HEK293 (cell line): ENCODE measurements around the gene USHBP1.

Experiments used
- AEBP2 ChIP-seq: fragments of 450-650 bp; formaldehyde crosslinking; IDR thresholded peaks from 2 replicates; pipeline ENCODE4 v1.5.1; 2016; ENCODE audit warnings: missing biosample characterization, missing genetic modification characterization, borderline replicate concordance
- CTCF ChIP-seq: fragments of 450-650 bp; formaldehyde crosslinking; IDR thresholded peaks from 2 replicates; pipeline ENCODE4 v1.5.1; 2016; ENCODE audit warnings: missing biosample characterization, missing genetic modification characterization
- GFI1B ChIP-seq: fragments of 450-650 bp; formaldehyde crosslinking; IDR thresholded peaks from 2 replicates; pipeline ENCODE4 v1.5.1; 2016; ENCODE audit warnings: missing biosample characterization, missing genetic modification characterization
- HIC1 ChIP-seq: fragments of 450-650 bp; formaldehyde crosslinking; IDR thresholded peaks from 2 replicates; pipeline ENCODE4 v1.5.1; 2016; ENCODE audit warnings: missing biosample characterization, missing genetic modification characterization
- IKZF3 ChIP-seq: fragments of 450-650 bp; IDR thresholded peaks from 2 replicates; pipeline ENCODE4 v1.5.0; 2018; ENCODE audit warnings: missing biosample characterization, mild to moderate bottlenecking, missing genetic modification characterization, moderate library complexity
- OVOL3 ChIP-seq: fragments of 450-650 bp; formaldehyde crosslinking; IDR thresholded peaks from 2 replicates; pipeline ENCODE4 v1.5.1; 2016; ENCODE audit warnings: missing biosample characterization, missing genetic modification characterization
- SCRT1 ChIP-seq: fragments of 450-650 bp; formaldehyde crosslinking; IDR thresholded peaks from 2 replicates; pipeline ENCODE4 v1.5.1; 2016; ENCODE audit warnings: missing biosample characterization, missing genetic modification characterization, borderline replicate concordance
- ZBTB20 ChIP-seq: fragments of 450-650 bp; formaldehyde crosslinking; IDR thresholded peaks from 2 replicates; pipeline ENCODE4 v1.5.1; 2016; ENCODE audit warnings: missing biosample characterization, missing genetic modification characterization
- ZFP69B ChIP-seq: fragments of 450-650 bp; formaldehyde crosslinking; IDR thresholded peaks from 2 replicates; pipeline ENCODE4 v1.5.1; 2016; ENCODE audit warnings: missing biosample characterization, missing genetic modification characterization
- ZNF132 ChIP-seq: fragments of 450-650 bp; formaldehyde crosslinking; IDR thresholded peaks from 2 replicates; pipeline ENCODE4 v1.5.1; 2017; ENCODE audit warnings: missing biosample characterization, missing genetic modification characterization, borderline replicate concordance
- ZNF184 ChIP-seq: fragments of 450-650 bp; IDR thresholded peaks from 2 replicates; pipeline ENCODE4 v1.5.1; 2018; ENCODE audit warnings: missing biosample characterization, mild to moderate bottlenecking, missing genetic modification characterization
- ZNF2 ChIP-seq: fragments of 450-650 bp; formaldehyde crosslinking; IDR thresholded peaks from 2 replicates; pipeline ENCODE4 v1.5.1; 2016; ENCODE audit warnings: missing biosample characterization, missing genetic modification characterization
- ZNF23 ChIP-seq: fragments of 450-650 bp; formaldehyde crosslinking; IDR thresholded peaks from 2 replicates; pipeline ENCODE4 v1.5.1; 2016; ENCODE audit warnings: missing biosample characterization, missing genetic modification characterization, borderline replicate concordance
- ZNF266 ChIP-seq: fragments of 450-650 bp; formaldehyde crosslinking; IDR thresholded peaks from 2 replicates; pipeline ENCODE4 v1.5.1; 2016; ENCODE audit warnings: missing biosample characterization, missing genetic modification characterization, low read depth
- ZNF350 ChIP-seq: fragments of 450-650 bp; formaldehyde crosslinking; IDR thresholded peaks from 2 replicates; pipeline ENCODE4 v1.5.0; 2017; ENCODE audit warnings: missing biosample characterization, mild to moderate bottlenecking, missing genetic modification characterization
- ZNF501 ChIP-seq: fragments of 450-650 bp; formaldehyde crosslinking; IDR thresholded peaks from 2 replicates; pipeline ENCODE4 v1.5.1; 2016; ENCODE audit warnings: missing biosample characterization, missing genetic modification characterization
- ZNF670 ChIP-seq: fragments of 450-650 bp; formaldehyde crosslinking; IDR thresholded peaks from 2 replicates; pipeline ENCODE4 v1.5.1; 2016; ENCODE audit warnings: missing biosample characterization, missing genetic modification characterization, low read depth
- ZNF837 ChIP-seq: fragments of 450-650 bp; formaldehyde crosslinking; IDR thresholded peaks from 2 replicates; pipeline ENCODE4 v1.5.1; 2016; ENCODE audit warnings: missing biosample characterization, missing genetic modification characterization
- ZSCAN16 ChIP-seq: fragments of 450-650 bp; formaldehyde crosslinking; IDR thresholded peaks from 2 replicates; pipeline ENCODE4 v1.5.1; 2016; ENCODE audit warnings: missing biosample characterization, missing genetic modification characterization
- ZSCAN18 ChIP-seq: fragments of 450-650 bp; formaldehyde crosslinking; IDR thresholded peaks from 2 replicates; pipeline ENCODE4 v1.5.1; 2016; ENCODE audit warnings: missing biosample characterization, missing genetic modification characterization
- ZXDB ChIP-seq: fragments of 450-650 bp; formaldehyde crosslinking; IDR thresholded peaks from 2 replicates; pipeline ENCODE4 v1.5.1; 2016; ENCODE audit warnings: missing biosample characterization, missing genetic modification characterization

The USHBP1 gene

GRCh38 chr19:17282488-17283125, 18.1 kb upstream of the USHBP1 start (continued):
- TF ChIP-seq ZXDB (tag by site-specific recombination) = peak; percentile 44
- 0 out of 2 replicates have a peak, but pooled peaks have one; percentile 52 for TF ChIP-seq ZNF501 (tag by site-specific recombination)
- 0 out of 2 replicates have a peak, but pooled peaks have one; percentile 12 for TF ChIP-seq ZBTB20
- TF ChIP-seq ZNF837 (tag by site-specific recombination) = no peak
- peak; percentile 99 for TF ChIP-seq CTCF (tag by site-specific recombination)
- TF ChIP-seq ZNF184 (tag by site-specific recombination) = no peak
- no peak for TF ChIP-seq OVOL3 (tag by site-specific recombination)
- TF ChIP-seq ZNF670 (tag by site-specific recombination) = no peak
- no peak for TF ChIP-seq AEBP2
- no peak for TF ChIP-seq ZNF350 (tag by site-specific recombination)
- TF ChIP-seq ZSCAN18 = no peak
- no peak for TF ChIP-seq ZNF132
- no peak for TF ChIP-seq ZNF266 (tag by site-specific recombination)
- TF ChIP-seq ZNF23 (tag by site-specific recombination) = no peak
- no peak for TF ChIP-seq SCRT1 (tag by site-specific recombination)
- peak; percentile 89 for TF ChIP-seq HIC1 (tag by site-specific recombination)
- peak; percentile 29; the same call in 1 of the 2 replicates for TF ChIP-seq IKZF3 (tag by site-specific recombination)
- peak; percentile 80 for TF ChIP-seq ZNF2
- peak; percentile 38; the same call in 1 of the 2 replicates for TF ChIP-seq ZFP69B (tag by site-specific recombination)
- no peak for TF ChIP-seq GFI1B (tag by site-specific recombination)
- TF ChIP-seq ZSCAN16 (tag by site-specific recombination) = no peak
